B cell (primary cell): ENCODE data around the gene SELENON.

Source experiments
- EZH2 ChIP-seq: IDR thresholded peaks from 2 replicates; pipeline ENCODE4 v1.6.1; 2012; ENCODE audit warnings: borderline replicate concordance, low read depth, mild to moderate bottlenecking, moderate library complexity, low read length; ENCODE audit not compliant: insufficient read depth, poor library complexity, severe bottlenecking
- TF ChIP-seq, protein P1 (sequence below): fragments of 200-600 bp; IDR thresholded peaks from one replicate; pipeline ENCODE4 v1.8.0; 2022; ENCODE audit warnings: antibody characterized with exemption, mild to moderate bottlenecking

DNA sequence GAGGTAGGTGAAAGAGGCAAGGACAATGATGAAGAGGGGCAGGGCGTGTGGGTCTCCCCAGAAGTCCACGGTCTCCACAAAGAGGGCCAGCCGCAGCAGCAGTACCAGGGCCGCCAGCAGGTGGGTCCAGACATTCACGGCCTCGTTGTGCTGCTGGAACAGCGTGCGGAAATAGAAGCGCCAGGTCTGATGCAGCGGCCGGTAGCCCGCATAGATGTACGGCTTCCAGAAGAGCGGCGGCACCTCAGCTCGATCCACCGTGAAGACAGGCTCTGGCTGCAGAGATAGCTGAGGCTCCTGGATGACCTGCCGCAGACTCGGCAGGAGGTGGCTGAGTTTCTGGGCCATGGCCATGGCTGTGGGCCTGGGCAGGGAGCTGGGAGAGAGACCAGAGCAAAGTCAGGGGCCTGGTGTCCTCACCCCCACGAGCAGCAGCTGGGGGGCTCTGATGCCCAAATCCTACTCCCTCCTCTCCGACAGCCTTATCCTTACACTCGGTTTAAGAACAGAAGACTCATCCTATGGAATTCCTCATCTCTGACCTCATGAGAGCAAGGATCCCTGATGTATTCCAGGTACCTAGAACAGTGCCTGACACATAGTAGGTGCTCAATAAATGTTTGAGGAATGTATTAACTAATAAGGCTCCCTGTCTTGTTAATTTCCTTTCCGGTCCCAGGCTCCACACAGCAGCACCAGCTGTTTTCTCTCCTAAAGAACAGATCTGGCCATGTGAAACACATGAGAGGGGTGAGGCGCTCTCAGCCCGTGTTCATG, 63.7 kb downstream of the SELENON start:
- TF ChIP-seq, protein P1, sequence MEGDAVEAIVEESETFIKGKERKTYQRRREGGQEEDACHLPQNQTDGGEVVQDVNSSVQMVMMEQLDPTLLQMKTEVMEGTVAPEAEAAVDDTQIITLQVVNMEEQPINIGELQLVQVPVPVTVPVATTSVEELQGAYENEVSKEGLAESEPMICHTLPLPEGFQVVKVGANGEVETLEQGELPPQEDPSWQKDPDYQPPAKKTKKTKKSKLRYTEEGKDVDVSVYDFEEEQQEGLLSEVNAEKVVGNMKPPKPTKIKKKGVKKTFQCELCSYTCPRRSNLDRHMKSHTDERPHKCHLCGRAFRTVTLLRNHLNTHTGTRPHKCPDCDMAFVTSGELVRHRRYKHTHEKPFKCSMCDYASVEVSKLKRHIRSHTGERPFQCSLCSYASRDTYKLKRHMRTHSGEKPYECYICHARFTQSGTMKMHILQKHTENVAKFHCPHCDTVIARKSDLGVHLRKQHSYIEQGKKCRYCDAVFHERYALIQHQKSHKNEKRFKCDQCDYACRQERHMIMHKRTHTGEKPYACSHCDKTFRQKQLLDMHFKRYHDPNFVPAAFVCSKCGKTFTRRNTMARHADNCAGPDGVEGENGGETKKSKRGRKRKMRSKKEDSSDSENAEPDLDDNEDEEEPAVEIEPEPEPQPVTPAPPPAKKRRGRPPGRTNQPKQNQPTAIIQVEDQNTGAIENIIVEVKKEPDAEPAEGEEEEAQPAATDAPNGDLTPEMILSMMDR = no peak
- TF ChIP-seq EZH2 = no peak
